Adrenal gland (tissue), 12 donors: Measurements from ENCODE around the gene S100A12. TPM values are rescaled to one million over a fixed set of nuclear protein-coding genes. Genes with fewer than 3 reads are reported as not detected.

Experiments
- DNase-seq, 7 donors: peaks; one replicate each; pipeline ENCODE4 v3.0.0-alpha.2; 2019 to 2020
- H3K27ac ChIP-seq, 5 donors: fragments of 200-600 bp; sonication (generic) in 4 of 5; 1 replicate in 3 of 5; 2 replicates in 2 of 5; pipeline versions ENCODE4 v1.5.1 to v1.8.0; 2016 to 2020; ENCODE audit warnings: mild to moderate bottlenecking in 1 of 5
- H3K27me3 ChIP-seq: fragments of 200-600 bp; 2 replicates; pipeline ENCODE4 v1.8.0; 2021
- H3K36me3 ChIP-seq, 2 donors: fragments of 200-600 bp; replicated peaks in 1 of 2; 1 replicate in 1 of 2; 2 replicates in 1 of 2; pipeline versions ENCODE4 v1.5.1 to v1.8.0; 2018 to 2022
- H3K4me1 ChIP-seq, 2 donors: fragments of 200-600 bp; replicated peaks in 1 of 2; 1 replicate in 1 of 2; 2 replicates in 1 of 2; pipeline versions ENCODE4 v1.5.1 to v1.8.0; 2018 to 2021
- H3K4me3 ChIP-seq, 4 donors: fragments of 200-600 bp; sonication (generic) in 3 of 4; one replicate each; pipeline ENCODE4 v1.5.1; 2016 to 2018
- H3K9me3 ChIP-seq, 3 donors: fragments of 200-600 bp; sonication (generic) in 1 of 3; replicated peaks in 1 of 3; 1 replicate in 2 of 3; 2 replicates in 1 of 3; pipeline versions ENCODE4 v1.5.1 to v1.8.0; 2016 to 2021
- POLR2A ChIP-seq, 2 donors: fragments of 450-650 bp; IDR thresholded peaks; one replicate each; pipeline ENCODE4 v1.6.1; 2017; ENCODE audit warnings: antibody characterized with exemption in 2 of 2, mild to moderate bottlenecking in 2 of 2, moderate library complexity in 1 of 2
- WGBS, 4 donors: extraction: QIAGEN DNeasy Blood & Tissue Kit in 2 of 4; methylation state at CpG; one replicate each; pipeline versions ENCODE4 v1.1.5 to v1.1.7; 2013 to 2017; 5-methylcytosine and 5-hydroxymethylcytosine counted together
- intact Hi-C, 2 donors: fragments of 100-400 bp; cut with DNase I; formaldehyde crosslinking; loops; one replicate each; pipeline versions ENCODE4 v1.14.1 to v1.15.0; 2022 to 2023
- polyA plus RNA-seq, 3 donors: library from polyadenylated mRNA; stranded (reverse); fragments of 200-250 nt in 2 of 3; fragments of 350-450 nt in 1 of 3; fragmentation: Illumina TruSeq in 1 of 3; extraction: RNeasy Lipid Tissue Mini Kit (QIAGEN cat#74804) in 1 of 3; gene quantifications; one replicate each; pipeline ENCODE4 v1.2.3, GENCODE V29; 2013 to 2014
- total RNA-seq, 9 donors: library from RNA; depleted of rRNA in 4 of 9; stranded (reverse); fragments of >200 nt in 4 of 9; fragments of 120-200 nt in 1 of 9; fragmentation: NEBNext Ultra II Directional in 1 of 9; extraction: Animal tissue kit (Norgen Biotek cat#: 25700) in 1 of 9; gene quantifications; one replicate each; pipeline versions ENCODE4 v1.1.0 to v1.2.4, GENCODE V29; 2013 to 2023
- TF ChIP-seq, protein P1 (sequence below), 6 experiments: fragments of 450-650 bp in 4 of 6; fragments of 200-600 bp in 2 of 6; sonication (generic) in 1 of 6; IDR thresholded peaks; 1 replicate in 5 of 6; 2 replicates in 1 of 6; pipeline versions ENCODE4 v1.5.1 to v1.8.0; 2016 to 2021; ENCODE audit warnings: antibody characterized with exemption in 6 of 6, mild to moderate bottlenecking in 2 of 6, moderate library complexity in 1 of 6
- donor health status: healthy with polysubstance abuse.
- donor health status: Bipolar disorder and iron deficiency.
- donor health status: DM: yes; HTN: yes; CAD: no.
- donor health status: DM: no; HTN: no; CAD: no.
- donor health status: DM: no; HTN: no; CAD: no.
- donor health status: DM: yes; HTN: yes; CAD: no.

The S100A12 gene
- total and polyA plus RNA-seq, 12 donors, result 1.1 to 9.1 (median 2.2) TPM; not detected in 3

- Histone ChIP-seq H3K27ac (no peak overlapping the region), H3K36me3 (no peaks in the 10 kb centered on the region), H3K27me3 (no peaks in the 10 kb centered on the region), H3K4me3 (no peak overlapping the region), H3K4me1 (no peaks in the 10 kb centered on the region), H3K9me3 (no peaks in the 10 kb centered on the region)
- no peak for TF ChIP-seq POLR2A (IDR thresholded peaks at IDR 0.05)
- TF ChIP-seq, protein P1, sequence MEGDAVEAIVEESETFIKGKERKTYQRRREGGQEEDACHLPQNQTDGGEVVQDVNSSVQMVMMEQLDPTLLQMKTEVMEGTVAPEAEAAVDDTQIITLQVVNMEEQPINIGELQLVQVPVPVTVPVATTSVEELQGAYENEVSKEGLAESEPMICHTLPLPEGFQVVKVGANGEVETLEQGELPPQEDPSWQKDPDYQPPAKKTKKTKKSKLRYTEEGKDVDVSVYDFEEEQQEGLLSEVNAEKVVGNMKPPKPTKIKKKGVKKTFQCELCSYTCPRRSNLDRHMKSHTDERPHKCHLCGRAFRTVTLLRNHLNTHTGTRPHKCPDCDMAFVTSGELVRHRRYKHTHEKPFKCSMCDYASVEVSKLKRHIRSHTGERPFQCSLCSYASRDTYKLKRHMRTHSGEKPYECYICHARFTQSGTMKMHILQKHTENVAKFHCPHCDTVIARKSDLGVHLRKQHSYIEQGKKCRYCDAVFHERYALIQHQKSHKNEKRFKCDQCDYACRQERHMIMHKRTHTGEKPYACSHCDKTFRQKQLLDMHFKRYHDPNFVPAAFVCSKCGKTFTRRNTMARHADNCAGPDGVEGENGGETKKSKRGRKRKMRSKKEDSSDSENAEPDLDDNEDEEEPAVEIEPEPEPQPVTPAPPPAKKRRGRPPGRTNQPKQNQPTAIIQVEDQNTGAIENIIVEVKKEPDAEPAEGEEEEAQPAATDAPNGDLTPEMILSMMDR (IDR thresholded peaks at IDR 0.05), result no peak
- 80 to 91% (median 83%) methylated on average over 9 of the region's 9 CpGs for WGBS, 4 donors
- intact Hi-C loops, result no loop called here
- DNase-seq, result no peak
These were observed 26.0 kb upstream of the S100A12 start for GRCh38 chr1:153401461-153401860.

- intact Hi-C loops, result no loop called here
- Histone ChIP-seq H3K36me3 (no peaks in the 10 kb centered on the region), H3K9me3 (no peaks in the 10 kb centered on the region), H3K4me1 (no peaks in the 10 kb centered on the region), H3K4me3 (no peak overlapping the region), H3K27ac (no peak overlapping the region), H3K27me3 (no peaks in the 10 kb centered on the region)
- 57 to 79% (median 71%) methylated on average over 3 to 5 of the region's 5 CpGs for WGBS, 4 donors
- no peak for TF ChIP-seq POLR2A (IDR thresholded peaks at IDR 0.05)
- TF ChIP-seq, protein P1 (IDR thresholded peaks at IDR 0.05), result no peak
- no peak for DNase-seq
These were observed 24.8 kb upstream of the S100A12 start for GRCh38 chr1:153400244-153400643.

DNA sequence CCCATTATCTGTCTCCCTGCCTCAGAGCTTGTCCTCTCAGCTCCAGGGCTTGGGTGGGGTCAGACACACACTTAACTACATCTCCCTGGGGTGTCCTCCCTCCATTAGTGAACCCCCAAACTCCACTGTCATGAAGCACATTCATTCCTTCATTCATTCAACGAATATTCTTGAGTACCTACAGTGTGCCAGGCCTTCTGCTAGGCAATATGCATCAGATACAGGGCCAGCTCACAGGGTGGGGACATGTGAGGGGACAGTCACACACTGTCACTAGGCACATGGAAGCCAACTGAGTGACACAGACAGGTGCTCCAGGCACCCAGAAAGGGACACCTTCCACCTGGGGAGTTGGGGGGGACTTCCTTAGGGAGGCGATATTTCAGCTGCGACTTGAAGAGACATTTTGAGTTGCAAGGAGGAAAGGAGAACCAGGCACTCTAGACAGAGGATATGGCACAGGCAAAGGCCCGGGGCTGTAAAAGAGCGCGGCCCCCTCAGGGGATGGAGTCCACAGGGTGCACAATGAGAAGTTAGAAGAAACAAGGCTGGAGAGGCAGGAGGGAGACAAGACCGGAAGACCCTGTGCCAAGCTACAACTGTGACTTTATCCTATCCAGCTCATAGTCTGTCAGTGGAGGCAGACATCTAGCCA is 24.1 kb upstream of the S100A12 start:
- no peak for TF ChIP-seq POLR2A (IDR thresholded peaks at IDR 0.05)
- TF ChIP-seq, protein P1 (IDR thresholded peaks at IDR 0.05), result no peak
- no peaks in the 10 kb centered on the region for H3K36me3 ChIP-seq
- H3K27ac ChIP-seq, result no peak overlapping the region
- DNase-seq, result no peak
- no peak overlapping the region for H3K4me3 ChIP-seq
- no peaks in the 10 kb centered on the region for H3K9me3 ChIP-seq
- no peaks in the 10 kb centered on the region for H3K4me1 ChIP-seq
- 82 to 95% (median 84%) methylated on average over 7 of the region's 7 CpGs for WGBS, 4 donors
- intact Hi-C loops, result no loop called here
- H3K27me3 ChIP-seq, result no peaks in the 10 kb centered on the region

DNA sequence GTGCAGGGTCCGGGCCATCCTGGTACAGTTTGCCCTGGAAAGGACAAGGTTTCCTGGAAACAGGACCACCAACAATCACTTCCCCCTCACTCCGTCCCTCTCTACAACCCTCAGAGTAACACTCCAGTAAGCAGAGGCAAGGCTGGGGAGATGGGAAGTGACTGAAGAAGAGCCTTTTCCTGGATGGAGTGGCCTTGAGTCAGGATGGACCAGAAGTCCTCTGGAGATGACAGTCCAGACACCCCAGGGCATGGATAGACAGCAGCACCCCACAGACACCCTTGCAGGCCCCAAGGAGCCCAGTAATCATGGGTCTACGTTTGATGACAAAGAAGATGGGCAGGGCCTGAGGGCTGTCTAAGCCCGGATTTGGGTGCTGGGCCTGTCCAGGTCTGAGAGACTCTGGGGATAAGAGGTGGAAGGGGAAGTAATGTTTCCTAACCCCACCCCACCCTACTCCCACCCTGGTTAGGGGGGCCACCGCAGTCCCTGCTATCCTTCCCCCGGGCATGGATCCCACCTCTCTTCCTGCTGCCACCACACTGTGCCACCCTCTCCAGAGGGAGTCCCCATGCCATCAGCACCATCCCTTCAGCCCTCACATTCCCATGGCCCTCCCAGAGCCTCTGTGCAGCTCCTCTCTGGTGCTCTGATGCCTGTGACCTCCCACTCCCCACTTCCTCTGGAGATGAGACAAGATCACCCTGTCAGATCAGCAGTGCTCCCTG is 22.7 kb upstream of the S100A12 start:
- no peaks in the 10 kb centered on the region for H3K36me3 ChIP-seq
- no peaks in the 10 kb centered on the region for H3K9me3 ChIP-seq
- WGBS, 4 donors, result 64 to 81% (median 75%) methylated on average over 3 to 6 of the region's 6 CpGs
- H3K27me3 ChIP-seq, result no peaks in the 10 kb centered on the region
- H3K27ac ChIP-seq, result no peak overlapping the region
- intact Hi-C loops, result no loop called here
- TF ChIP-seq POLR2A (IDR thresholded peaks at IDR 0.05), result no peak
- TF ChIP-seq, protein P1 (IDR thresholded peaks at IDR 0.05), result no peak
- H3K4me3 ChIP-seq, result no peak overlapping the region
- DNase-seq, result no peak
- H3K4me1 ChIP-seq, result no peaks in the 10 kb centered on the region
